Urinary bladder (tissue), 4 donors: ENCODE measurements around the gene MRPL52. TPM values are rescaled to one million over a fixed set of nuclear protein-coding genes. Genes with fewer than 3 reads are reported as not detected.
"Not testable (repeated sequence)": the region's sequence is repeated elsewhere in the genome, so short reads cannot be mapped to it uniquely, and the experiment has no call there.

ENCODE experiments used
- DNase-seq: peaks from one replicate; pipeline ENCODE4 v3.0.0-alpha.2; 2015; ENCODE audit errors: extremely low spot score
- H3K27ac ChIP-seq: one replicate; pipeline ENCODE4 v1.5.1; 2013; ENCODE audit warnings: low read depth, mild to moderate bottlenecking, moderate library complexity
- H3K36me3 ChIP-seq: one replicate; pipeline ENCODE4 v1.6.1; 2013; ENCODE audit warnings: mild to moderate bottlenecking, moderate library complexity; ENCODE audit not compliant: insufficient read depth
- H3K4me1 ChIP-seq: one replicate; pipeline ENCODE4 v1.6.1; 2013; ENCODE audit warnings: mild to moderate bottlenecking, moderate library complexity; ENCODE audit not compliant: insufficient read depth
- H3K4me3 ChIP-seq: one replicate; pipeline ENCODE4 v1.5.1; 2013; ENCODE audit warnings: low read depth, low read length
- WGBS: extraction: QIAGEN DNeasy Blood & Tissue Kit; methylation state at CpG from one replicate; pipeline ENCODE4 v1.1.7; 2013; 5-methylcytosine and 5-hydroxymethylcytosine counted together
- polyA plus RNA-seq: library from polyadenylated mRNA; stranded (reverse); fragments of 200-250 nt; gene quantifications from one replicate; pipeline ENCODE4 v1.2.3, GENCODE V29; 2013
- total RNA-seq: library from RNA; depleted of rRNA; stranded (reverse); fragments of >200 nt; gene quantifications from one replicate; pipeline ENCODE4 v1.2.3, GENCODE V29; 2014
- donor health status: healthy with polysubstance abuse.
- donor health status: healthy.

Gene MRPL52
- 21.5 TPM for total RNA-seq
- 77.0 TPM for polyA plus RNA-seq

DNA sequence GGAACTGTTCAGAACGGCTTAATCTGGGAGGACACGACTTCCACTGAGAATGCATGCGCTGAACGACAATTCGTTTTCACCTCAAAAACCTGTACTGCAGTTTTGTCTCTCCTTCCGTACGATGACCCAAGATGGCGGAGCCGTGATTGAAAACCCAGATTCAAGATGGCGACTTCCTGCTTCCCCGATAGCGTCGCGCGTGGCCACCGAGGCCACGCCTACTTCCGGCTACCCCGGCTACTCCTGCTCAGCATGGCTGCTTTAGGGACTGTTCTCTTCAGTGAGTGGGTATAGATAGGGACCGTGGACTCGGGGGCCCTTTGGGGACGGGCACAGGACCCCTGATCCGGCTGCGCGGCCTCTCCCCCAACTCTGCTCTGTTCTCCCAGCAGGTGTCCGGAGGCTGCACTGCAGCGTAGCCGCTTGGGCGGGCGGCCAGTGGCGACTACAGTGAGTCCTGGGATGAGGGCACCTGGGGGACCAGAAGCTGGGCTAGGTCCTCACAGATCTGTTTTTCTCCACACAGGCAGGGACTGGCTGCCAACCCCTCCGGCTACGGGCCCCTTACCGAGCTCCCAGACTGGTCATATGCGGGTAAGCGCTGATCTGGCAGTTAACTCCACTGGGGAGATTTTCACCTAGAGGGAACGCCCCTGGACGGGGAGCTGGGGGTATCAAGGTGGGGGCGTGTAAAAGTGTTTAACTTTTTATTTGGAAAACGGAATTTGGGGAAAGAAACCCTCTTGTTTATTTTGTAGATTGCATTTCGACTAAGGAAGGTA, at the start of gene MRPL52:
TSS of gene MRPL52 (plus strand) at position 227 of the 782 bp plus-strand sequence. CDS start at position 253, 26 bp downstream.
- peak; percentile 77 for DNase-seq
- under 1% methylated on average over 41 of the region's 41 CpGs for WGBS
- peak within 1 kb of the TSS; percentile 73 for H3K4me3 ChIP-seq
- H3K27ac ChIP-seq: no peak within 1 kb of the TSS
- H3K36me3 ChIP-seq: no peaks in the 10 kb centered on the region
- H3K4me1 ChIP-seq: no peaks in the 10 kb centered on the region

DNA sequence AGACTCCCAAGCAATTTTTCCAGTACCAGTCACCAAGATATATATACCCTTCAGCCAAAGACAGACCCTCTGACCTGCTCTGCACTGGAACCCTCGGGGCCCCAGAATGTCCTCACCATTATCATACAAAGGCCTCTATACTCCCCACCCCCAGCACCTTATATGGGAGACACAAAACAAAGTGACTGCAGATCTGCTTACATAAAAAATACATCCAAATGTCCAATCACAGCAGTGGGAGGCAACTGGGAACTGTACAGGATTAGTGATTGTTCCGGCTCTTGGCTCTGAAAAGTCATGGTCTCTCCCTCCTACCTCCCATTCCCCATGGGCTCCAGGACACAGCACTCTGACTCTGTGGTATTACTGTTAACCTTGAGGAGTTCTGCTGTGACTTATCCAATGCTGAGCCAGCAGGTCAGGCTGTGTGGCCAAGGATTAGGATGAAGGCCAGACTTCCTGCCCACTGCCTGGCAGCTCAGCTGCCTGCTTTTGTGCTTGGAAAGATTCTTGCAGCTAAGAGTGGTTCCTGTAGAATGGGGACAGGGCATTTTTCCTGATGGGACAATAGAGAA, 49.5 kb upstream of the MRPL52 start:
- WGBS: 42% methylated on average over 2 of the region's 2 CpGs
- H3K4me3 ChIP-seq: no peak overlapping the region
- no peak overlapping the region for H3K27ac ChIP-seq
- DNase-seq: no peak
- no peaks in the 10 kb centered on the region for H3K4me1 ChIP-seq
- no peaks in the 10 kb centered on the region for H3K36me3 ChIP-seq

DNA sequence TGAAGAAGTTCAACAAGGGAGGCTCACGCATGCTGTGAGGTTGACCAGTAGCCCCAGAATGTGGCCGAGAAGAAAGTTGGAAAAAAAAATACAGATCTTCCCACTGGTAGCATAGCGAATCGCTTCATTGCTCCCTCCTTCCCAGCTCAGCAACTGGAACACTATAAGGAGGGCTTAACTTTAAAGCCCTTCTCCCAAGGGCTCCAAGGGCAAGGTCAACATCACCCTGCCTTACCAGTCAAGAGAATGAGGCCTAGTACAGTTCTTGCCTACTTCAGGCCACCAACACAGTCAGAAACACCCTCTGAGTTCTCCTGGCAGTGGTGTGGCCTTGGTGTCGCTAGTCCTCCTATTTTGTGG, 48.8 kb upstream of the MRPL52 start:
- no peaks in the 10 kb centered on the region for H3K4me1 ChIP-seq
- no peak overlapping the region for H3K4me3 ChIP-seq
- WGBS: 85% methylated on average over 5 of the region's 5 CpGs
- no peaks in the 10 kb centered on the region for H3K36me3 ChIP-seq
- DNase-seq: no peak
- H3K27ac ChIP-seq: no peak overlapping the region

DNA sequence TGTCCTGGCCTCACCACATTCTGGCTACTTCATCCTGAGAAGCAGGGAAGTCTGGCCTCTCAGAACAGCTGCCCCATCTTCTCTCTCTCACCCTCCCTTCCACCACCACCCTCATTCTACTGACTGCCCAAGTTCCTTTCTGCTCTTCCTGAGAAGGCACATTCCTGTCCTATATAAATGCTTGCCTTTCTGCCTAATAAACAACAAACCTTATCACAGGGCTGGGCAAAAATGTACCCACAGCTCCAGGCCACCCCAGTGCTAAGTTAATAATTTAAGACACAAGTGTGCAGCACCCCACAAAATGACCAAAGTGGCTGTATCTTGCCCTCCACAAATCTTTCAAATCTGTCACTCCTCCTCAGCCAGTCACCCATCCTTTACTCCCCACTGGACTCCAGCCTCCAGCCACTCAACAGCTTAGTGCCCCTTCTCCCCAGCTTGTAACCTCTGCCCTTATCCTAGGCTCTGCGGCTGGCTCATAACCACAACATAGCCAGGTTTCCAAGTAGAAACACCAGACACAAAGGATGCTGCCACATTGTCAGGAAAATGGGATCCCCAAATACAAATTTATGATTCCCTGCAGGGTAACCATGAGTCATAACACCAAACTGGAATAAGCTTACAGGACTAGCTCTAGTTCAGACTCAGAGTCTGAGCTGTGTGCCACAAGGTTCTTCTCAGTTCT, 48.2 kb upstream of the MRPL52 start:
- no peak overlapping the region for H3K4me3 ChIP-seq
- DNase-seq: no peak
- no peak overlapping the region for H3K27ac ChIP-seq
- 0% methylated on average over 1 of the region's 1 CpG for WGBS
- H3K36me3 ChIP-seq: no peaks in the 10 kb centered on the region
- no peaks in the 10 kb centered on the region for H3K4me1 ChIP-seq

DNA sequence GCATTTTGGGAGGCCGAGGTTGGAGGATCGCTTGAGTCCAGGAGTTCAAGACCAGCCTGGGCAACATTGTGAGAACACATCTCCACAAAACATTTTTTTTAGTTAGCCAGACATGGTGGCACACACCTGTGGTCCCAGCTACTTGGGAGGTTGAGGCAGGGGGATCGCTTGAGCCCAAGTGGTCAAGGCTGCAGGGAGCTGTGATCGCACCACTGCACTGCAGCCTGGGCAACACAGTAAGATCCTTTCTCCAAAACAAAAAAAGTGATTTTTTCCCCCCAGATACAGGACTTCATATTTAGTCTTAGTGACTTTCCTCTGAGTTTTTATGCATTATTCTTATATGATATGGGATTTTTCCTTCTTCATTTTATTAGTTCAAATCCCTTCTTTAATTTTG, 43.0 kb upstream of the MRPL52 start:
- H3K36me3 ChIP-seq: no peaks in the 10 kb centered on the region
- no peak overlapping the region for H3K27ac ChIP-seq
- H3K4me1 ChIP-seq: no peaks in the 10 kb centered on the region
- 94% methylated on average over 4 of the region's 4 CpGs for WGBS
- no peak for DNase-seq
- no peak overlapping the region for H3K4me3 ChIP-seq

DNA sequence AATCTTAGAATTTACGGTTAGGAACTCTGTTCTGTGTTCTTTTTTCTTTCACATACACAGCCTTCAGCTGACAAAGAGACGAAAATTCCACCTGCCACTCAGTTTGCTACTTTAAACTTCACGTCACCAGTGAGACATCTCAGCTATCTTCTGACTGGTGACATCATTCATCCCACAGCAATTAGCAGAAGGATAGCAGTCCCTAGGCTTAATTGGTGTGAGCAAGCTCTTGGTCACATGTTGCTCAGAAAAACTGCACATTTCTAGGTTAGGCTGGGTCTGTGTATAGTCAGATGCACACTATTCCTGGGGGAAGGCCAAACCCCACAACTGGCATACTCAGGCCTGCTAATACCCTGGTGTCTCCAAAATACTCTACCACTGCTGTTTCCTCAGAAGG, 38.4 kb upstream of the MRPL52 start:
- no peak for DNase-seq
- Histone ChIP-seq H3K36me3 (no peaks in the 10 kb centered on the region), H3K27ac (no peak overlapping the region), H3K4me1 (no peaks in the 10 kb centered on the region), H3K4me3 (no peak overlapping the region)
- WGBS: 24% methylated on average over 3 of the region's 3 CpGs

DNA sequence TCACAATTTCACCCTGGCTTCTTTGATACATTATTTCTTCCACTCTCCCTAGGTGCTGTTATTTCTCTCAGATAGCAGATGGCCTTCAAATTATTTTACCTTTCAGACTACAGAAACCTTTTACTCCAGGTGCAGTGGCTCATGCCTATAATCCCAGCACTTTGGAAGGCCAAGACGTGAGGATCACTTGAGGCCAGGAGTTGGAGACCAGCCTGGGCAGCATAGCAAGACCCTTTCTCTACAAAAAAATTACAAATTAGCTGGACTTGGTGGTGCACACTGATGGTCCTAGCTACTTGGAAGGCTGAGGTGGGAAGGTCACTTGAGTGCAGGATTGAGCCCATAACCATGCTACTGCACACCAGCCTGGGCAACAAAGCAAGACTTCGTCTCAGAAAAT, 37.5 kb upstream of the MRPL52 start:
- H3K27ac ChIP-seq: no peak overlapping the region
- no peak for DNase-seq
- no peaks in the 10 kb centered on the region for H3K4me1 ChIP-seq
- no peak overlapping the region for H3K4me3 ChIP-seq
- 95% methylated on average over 2 of the region's 2 CpGs for WGBS
- H3K36me3 ChIP-seq: no peaks in the 10 kb centered on the region

DNA sequence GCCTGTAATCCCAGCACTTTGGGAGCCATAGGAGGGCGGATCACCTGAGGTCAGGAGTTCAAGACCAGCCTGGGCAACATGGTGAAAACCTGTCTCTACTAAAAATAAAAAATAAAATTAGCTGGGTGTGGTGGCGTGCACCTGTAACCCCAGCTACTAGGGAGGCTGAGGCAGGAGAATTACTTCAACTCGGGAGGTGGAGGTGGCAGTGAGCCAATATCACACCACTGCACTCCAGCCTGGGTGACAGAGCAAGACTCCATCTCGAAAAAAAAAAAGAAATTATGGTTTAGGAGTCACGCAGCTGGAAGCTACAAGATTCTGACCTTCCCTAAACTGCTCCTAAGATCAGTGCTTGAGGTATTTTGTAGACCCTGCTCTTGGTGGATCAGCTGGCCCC, 36.1 kb upstream of the MRPL52 start:
- H3K4me3 ChIP-seq, H3K4me1 ChIP-seq, DNase-seq, H3K36me3 ChIP-seq, H3K27ac ChIP-seq: not testable (repeated sequence)
- 89% methylated on average over 5 of the region's 5 CpGs for WGBS

DNA sequence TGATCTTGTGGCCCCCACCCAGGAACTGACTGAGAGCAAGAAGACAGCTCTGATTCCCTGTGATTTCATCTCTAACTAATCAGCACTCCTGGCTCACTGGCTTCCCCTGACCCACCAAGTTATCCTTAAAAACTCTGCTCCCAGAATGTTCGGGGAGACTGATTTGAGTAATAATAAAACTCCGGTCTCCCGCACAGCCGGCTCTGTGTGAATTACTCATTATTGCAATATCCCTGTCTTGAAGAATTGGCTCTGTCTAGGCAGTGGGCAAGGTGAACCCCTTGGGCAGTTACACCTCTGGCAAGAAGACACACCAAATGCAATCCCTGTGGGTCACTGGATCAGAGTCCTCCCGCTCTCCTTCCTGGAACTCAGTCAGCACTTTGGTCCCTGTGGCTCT, 35.7 kb upstream of the MRPL52 start:
- Histone ChIP-seq H3K27ac (no peak overlapping the region), H3K4me3 (no peak overlapping the region), H3K36me3 (no peaks in the 10 kb centered on the region), H3K4me1 (no peaks in the 10 kb centered on the region)
- 71% methylated on average over 5 of the region's 5 CpGs for WGBS
- DNase-seq: no peak

DNA sequence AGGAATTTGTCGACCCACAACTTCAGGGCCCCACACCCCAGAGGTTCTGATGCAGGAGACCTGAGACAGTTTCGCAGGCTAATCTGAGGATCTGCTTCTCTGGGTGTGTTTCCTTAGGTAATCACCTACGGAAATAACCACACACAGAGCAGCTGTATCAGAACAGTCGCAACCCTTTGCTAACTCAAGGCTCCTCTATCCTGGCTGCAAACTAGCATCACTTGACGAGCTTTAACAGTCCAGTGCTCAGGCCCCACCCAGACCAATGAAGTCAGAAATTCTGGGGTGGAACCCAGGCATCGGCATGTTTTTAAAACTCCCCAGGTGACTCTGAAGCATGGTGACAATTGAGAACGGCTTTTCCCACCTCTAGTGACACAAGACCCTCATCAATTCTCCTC, 35.1 kb upstream of the MRPL52 start:
- Histone ChIP-seq H3K27ac (no peak overlapping the region), H3K4me3 (no peak overlapping the region), H3K36me3 (no peaks in the 10 kb centered on the region), H3K4me1 (no peaks in the 10 kb centered on the region)
- WGBS: 84% methylated on average over 7 of the region's 7 CpGs
- DNase-seq: no peak

DNA sequence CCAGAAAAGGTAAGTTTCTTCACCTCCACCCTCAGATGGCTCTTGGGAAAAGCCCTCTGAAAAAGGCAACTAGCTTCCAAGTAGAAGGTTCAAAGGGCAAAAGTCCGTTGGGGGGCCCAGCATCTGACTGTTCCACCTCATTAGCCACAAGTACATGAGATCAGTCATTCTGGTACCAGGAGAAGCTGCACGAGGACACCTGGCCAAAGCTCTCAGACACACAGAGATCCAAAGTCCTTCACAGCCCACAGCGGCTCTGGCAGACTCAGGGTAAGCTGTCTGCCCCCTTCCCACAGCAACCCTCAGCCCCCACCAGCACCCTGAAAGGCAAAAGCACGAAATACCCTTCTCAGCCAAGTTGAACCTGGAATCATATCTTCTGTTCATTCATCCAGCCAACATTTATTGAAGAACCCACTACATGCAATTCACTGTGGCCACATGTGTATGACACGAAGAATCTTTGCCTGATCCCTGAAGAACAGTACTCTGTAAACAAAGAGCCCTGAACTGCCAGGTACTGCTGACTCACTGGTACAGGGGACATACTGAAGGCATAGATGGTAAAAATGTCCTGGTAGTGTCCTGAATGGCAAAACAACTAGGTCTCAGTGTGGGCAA, 33.5 kb upstream of the MRPL52 start:
- H3K4me3 ChIP-seq: no peak overlapping the region
- no peaks in the 10 kb centered on the region for H3K36me3 ChIP-seq
- no peak overlapping the region for H3K27ac ChIP-seq
- 67% methylated on average over 5 of the region's 5 CpGs for WGBS
- H3K4me1 ChIP-seq: no peaks in the 10 kb centered on the region
- DNase-seq: no peak

DNA sequence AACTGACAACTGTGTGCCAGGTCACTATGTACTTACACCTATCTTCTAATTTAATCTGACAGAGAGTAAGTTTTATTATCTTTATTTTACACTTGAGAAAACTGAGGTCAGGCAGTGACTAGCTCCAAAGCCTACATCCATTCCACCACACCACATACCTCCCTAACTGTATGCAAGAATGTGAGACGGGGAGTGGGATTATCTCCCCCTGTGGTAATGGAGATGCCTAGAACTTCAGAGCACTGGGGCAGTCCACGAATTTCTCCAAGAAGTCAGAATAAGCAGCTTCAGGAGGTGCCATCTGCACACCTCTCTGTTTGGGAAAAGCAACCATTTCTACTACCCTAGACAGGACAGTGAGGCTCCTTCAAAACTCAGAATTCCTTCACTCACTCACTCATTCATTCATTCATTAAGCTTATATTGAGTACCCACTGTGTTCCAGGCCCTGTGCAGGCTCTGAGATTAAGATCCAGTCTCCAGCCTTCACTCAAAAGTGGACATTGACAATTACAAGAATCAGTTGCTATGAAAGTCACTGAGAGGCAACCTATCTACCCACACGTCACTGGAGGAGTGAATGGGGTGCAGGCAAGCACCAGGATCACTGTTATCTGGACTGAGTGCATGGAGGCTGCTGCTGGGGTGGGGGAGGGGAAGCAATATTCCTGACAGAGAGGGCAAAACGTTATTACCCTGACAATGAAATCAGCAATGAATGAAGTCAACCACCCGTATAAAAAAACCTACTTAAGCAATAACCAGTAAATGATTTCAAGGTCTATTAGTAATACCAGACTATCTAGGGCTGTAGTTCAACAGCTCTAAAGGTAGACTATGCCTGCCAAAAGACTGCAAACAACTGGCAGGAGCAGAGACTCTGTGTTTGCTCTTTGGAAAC, 32.4 kb upstream of the MRPL52 start:
- DNase-seq: no peak
- H3K36me3 ChIP-seq: no peaks in the 10 kb centered on the region
- no peaks in the 10 kb centered on the region for H3K4me1 ChIP-seq
- no peak overlapping the region for H3K27ac ChIP-seq
- 41% methylated on average over 5 of the region's 5 CpGs for WGBS
- H3K4me3 ChIP-seq: no peak overlapping the region

DNA sequence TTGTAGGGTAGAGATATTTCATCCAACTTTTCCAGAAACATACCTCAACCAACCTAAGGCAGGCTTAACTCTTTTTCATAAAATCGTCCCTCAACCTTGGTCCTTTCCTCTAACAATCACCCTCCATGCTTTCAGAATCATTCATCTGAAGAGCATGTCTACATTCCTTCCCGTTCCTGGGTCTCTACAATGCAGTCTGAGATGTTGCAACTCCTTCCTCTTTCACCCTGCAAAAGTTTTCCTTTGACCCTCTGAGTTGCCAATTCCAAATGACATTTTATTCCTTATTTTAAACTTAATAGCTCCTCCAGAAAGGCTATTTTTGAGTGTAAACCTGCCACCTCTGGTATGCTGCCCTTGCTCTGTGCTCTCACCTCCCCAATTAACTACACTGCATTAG, 31.2 kb upstream of the MRPL52 start:
- H3K4me3 ChIP-seq: no peak overlapping the region
- 65% methylated on average over 2 of the region's 2 CpGs for WGBS
- H3K36me3 ChIP-seq: no peaks in the 10 kb centered on the region
- DNase-seq: no peak
- no peak overlapping the region for H3K27ac ChIP-seq
- H3K4me1 ChIP-seq: no peaks in the 10 kb centered on the region
